ENCODE results near the gene ERN1.

The ERN1 gene

DNA sequence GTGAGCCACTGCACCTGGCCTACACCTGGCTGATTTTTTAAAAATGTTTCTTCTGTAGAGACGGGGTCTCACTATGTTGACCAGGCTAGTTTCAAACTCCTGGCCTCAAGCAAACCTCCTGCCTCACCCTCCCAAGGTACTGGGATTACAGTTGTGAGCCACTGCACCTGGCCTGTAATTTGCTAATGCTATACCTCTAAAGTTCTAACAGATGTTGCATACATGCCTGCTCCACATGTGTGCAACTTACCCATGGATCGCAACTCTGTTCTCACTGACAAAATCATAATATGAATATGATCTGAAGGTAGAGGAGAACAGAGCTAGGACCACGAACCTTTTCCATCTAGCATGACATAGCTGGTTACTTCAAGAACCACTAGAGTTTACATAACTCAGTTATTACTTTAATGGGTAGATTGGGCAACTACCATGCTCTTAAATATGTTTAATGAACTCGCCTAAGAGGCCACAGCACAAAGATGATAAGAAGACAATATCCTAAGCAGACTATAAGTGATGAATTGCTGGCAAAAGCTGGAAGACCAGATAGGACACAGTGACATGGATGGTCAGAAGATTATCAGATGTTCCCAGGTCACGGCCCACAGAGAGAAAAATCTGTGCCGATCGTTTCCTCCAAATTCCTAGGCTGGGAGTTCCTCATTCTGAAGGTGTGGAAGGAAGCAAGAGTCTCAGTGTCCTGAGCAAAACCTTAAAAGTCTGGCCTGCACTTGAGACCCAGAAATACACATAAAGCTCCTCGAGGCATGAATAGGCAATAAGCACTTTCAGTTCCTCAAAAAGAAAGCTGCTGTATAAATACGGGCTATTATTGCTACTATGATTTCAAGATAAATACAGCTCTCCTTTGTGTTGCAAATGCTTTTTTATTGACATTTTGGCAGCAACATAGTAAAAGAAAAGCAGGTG lies 55.9 kb downstream of the ERN1 start:
- no peak overlapping the region for H3K4me2 ChIP-seq (ENCODE audit: insufficient read depth, low read length)
- no peak overlapping the region for H3K27ac ChIP-seq (ENCODE audit: low read length)
- H3K27me3 ChIP-seq (ENCODE audit: insufficient read depth, low read length, poor library complexity) = no peaks in the 10 kb centered on the region
- no peak overlapping the region for H3K9ac ChIP-seq (ENCODE audit: low read depth, low read length)
- TF ChIP-seq EZH2 (IDR thresholded peaks at IDR 0.05; ENCODE audit: borderline replicate concordance, low read depth, low read length, severe bottlenecking) = no peak
- TF ChIP-seq, protein P1, sequence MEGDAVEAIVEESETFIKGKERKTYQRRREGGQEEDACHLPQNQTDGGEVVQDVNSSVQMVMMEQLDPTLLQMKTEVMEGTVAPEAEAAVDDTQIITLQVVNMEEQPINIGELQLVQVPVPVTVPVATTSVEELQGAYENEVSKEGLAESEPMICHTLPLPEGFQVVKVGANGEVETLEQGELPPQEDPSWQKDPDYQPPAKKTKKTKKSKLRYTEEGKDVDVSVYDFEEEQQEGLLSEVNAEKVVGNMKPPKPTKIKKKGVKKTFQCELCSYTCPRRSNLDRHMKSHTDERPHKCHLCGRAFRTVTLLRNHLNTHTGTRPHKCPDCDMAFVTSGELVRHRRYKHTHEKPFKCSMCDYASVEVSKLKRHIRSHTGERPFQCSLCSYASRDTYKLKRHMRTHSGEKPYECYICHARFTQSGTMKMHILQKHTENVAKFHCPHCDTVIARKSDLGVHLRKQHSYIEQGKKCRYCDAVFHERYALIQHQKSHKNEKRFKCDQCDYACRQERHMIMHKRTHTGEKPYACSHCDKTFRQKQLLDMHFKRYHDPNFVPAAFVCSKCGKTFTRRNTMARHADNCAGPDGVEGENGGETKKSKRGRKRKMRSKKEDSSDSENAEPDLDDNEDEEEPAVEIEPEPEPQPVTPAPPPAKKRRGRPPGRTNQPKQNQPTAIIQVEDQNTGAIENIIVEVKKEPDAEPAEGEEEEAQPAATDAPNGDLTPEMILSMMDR (IDR thresholded peaks at IDR 0.05; ENCODE audit: borderline replicate concordance, extremely low read depth, low read length, poor library complexity, severe bottlenecking) = no peak
- H3K9me3 ChIP-seq (ENCODE audit: insufficient read depth, low read length, severe bottlenecking) = peaks cover 11% of the 10 kb centered on the region
- no peaks in the 10 kb centered on the region for H4K20me1 ChIP-seq (ENCODE audit: insufficient read depth, low read length)
- ATAC-seq (ENCODE audit: insufficient read depth, low read depth) = no peak
- H3K36me3 ChIP-seq (ENCODE audit: insufficient read depth, low read length) = peaks cover 34% of the 10 kb centered on the region
- peaks cover 10% of the 10 kb centered on the region; the same call in 1 of the 2 replicates for H3K4me1 ChIP-seq (ENCODE audit: insufficient read depth, low read length)
- H2AFZ ChIP-seq (ENCODE audit: low read depth, low read length) = no peak overlapping the region
- no peak for DNase-seq
- H3K4me3 ChIP-seq (ENCODE audit: low read depth in 1 of 2, low read length in 2 of 2) = no peak overlapping the region
- no peaks in the 10 kb centered on the region for H3K79me2 ChIP-seq (ENCODE audit: insufficient read depth, low read length)

DNA sequence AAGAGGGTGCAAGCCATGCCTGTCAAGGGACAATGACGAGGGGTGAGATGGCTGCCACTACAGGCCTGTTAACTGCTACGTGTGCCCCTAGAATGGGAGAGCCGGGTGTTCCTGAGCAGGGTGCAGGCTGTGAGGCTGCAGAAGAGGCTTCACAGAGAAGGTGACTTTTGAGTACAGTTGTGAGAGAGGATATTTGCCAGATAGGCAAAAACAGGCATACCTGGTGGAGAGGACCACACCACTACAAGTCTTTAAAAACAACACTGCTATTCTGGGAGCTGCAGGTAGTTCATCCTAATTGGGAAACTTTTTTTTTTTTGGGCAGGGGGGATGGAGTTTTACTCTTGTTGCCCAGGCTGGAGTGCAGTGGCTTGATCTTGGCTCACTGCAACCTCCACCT lies 58.8 kb downstream of the ERN1 start:
- Histone ChIP-seq H3K79me2 (ENCODE audit: insufficient read depth, low read length) (no peaks in the 10 kb centered on the region), H3K36me3 (ENCODE audit: insufficient read depth, low read length) (peaks cover 46% of the 10 kb centered on the region), H3K27me3 (ENCODE audit: insufficient read depth, low read length, poor library complexity) (no peaks in the 10 kb centered on the region), H2AFZ (ENCODE audit: low read depth, low read length) (no peak overlapping the region), H3K9me3 (ENCODE audit: insufficient read depth, low read length, severe bottlenecking) (peaks cover 17% of the 10 kb centered on the region), H3K4me2 (ENCODE audit: insufficient read depth, low read length) (no peak overlapping the region), H3K9ac (ENCODE audit: low read depth, low read length) (no peak overlapping the region), H4K20me1 (ENCODE audit: insufficient read depth, low read length) (no peaks in the 10 kb centered on the region), H3K4me3 (ENCODE audit: low read depth in 1 of 2, low read length in 2 of 2) (no peak overlapping the region), H3K27ac (ENCODE audit: low read length) (no peak overlapping the region), H3K4me1 (ENCODE audit: insufficient read depth, low read length) (peaks cover 15% of the 10 kb centered on the region)
- ATAC-seq (ENCODE audit: insufficient read depth, low read depth) = no peak
- TF ChIP-seq EZH2 (IDR thresholded peaks at IDR 0.05; ENCODE audit: borderline replicate concordance, low read depth, low read length, severe bottlenecking) = no peak
- TF ChIP-seq, protein P1 (IDR thresholded peaks at IDR 0.05; ENCODE audit: borderline replicate concordance, extremely low read depth, low read length, poor library complexity, severe bottlenecking) = no peak
- no peak for DNase-seq

DNA sequence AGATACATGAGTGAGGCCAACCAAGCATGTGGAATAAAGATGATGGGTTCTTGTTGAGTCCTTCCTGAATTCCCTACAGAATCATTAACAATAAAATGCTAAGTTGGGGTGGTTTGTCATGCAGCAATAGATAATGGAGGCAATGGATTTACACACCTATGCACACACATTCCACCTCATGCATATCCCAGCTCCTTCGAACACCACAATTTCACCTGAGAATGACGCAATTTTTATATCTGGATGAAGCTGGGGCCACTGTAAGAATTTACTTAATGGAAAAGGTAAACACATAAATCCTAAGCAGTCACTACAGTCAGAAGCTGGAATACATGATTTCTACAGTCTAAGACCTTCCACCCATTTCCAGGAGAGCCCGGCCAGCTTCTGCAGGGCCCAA lies 59.7 kb downstream of the ERN1 start:
- Histone ChIP-seq H3K79me2 (ENCODE audit: insufficient read depth, low read length) (no peaks in the 10 kb centered on the region), H2AFZ (ENCODE audit: low read depth, low read length) (no peak overlapping the region), H3K4me2 (ENCODE audit: insufficient read depth, low read length) (no peak overlapping the region), H3K9ac (ENCODE audit: low read depth, low read length) (no peak overlapping the region), H3K36me3 (ENCODE audit: insufficient read depth, low read length) (peaks cover 46% of the 10 kb centered on the region), H3K4me1 (ENCODE audit: insufficient read depth, low read length) (peaks cover 14% of the 10 kb centered on the region), H3K4me3 (ENCODE audit: low read depth in 1 of 2, low read length in 2 of 2) (no peak overlapping the region), H3K27me3 (ENCODE audit: insufficient read depth, low read length, poor library complexity) (no peaks in the 10 kb centered on the region), H3K27ac (ENCODE audit: low read length) (no peak overlapping the region), H3K9me3 (ENCODE audit: insufficient read depth, low read length, severe bottlenecking) (peaks cover 17% of the 10 kb centered on the region), H4K20me1 (ENCODE audit: insufficient read depth, low read length) (no peaks in the 10 kb centered on the region)
- ATAC-seq (ENCODE audit: insufficient read depth, low read depth) = no peak
- no peak for DNase-seq
- no peak for TF ChIP-seq EZH2 (IDR thresholded peaks at IDR 0.05; ENCODE audit: borderline replicate concordance, low read depth, low read length, severe bottlenecking)
- TF ChIP-seq, protein P1 (IDR thresholded peaks at IDR 0.05; ENCODE audit: borderline replicate concordance, extremely low read depth, low read length, poor library complexity, severe bottlenecking) = no peak

All from DND-41 (cell line).